Measurements from ENCODE around the gene RASGRP1. TPM values are rescaled to one million over a fixed set of nuclear protein-coding genes. Genes with fewer than 3 reads are reported as not detected.

Gene RASGRP1
- total RNA-seq, 1 donor from 2014 or later = 0.42 TPM

DNA sequence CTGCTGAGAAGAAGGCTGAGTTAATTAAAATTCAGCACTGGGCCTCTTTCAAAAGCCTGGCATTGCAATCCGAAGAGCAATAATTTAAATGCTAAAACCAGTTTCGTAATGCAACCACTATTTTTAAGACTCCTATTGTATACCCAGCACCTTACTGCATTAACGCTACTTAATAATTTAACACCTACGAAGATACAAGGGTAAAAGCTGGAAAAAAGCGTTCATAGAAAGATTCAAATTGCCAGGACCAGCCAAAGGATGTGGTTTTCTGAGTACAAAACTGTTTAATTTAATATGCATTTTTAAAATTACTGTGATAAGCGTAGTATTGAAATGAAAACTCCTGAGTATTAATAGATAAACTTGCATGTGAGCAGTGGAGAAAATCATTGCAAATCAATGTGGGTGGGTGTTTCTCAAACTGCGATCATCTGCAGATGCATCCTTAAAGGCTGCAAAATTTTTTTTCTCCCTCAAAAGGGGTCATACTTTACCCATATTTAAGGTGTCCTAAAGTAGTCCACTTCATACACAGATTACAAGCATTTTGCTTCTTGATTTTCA lies 12.9 kb upstream of the RASGRP1 start:
- no peak for DNase-seq
- ATAC-seq = no peak
- intact Hi-C loops (cut with micrococcal nuclease) = no loop called here

DNA sequence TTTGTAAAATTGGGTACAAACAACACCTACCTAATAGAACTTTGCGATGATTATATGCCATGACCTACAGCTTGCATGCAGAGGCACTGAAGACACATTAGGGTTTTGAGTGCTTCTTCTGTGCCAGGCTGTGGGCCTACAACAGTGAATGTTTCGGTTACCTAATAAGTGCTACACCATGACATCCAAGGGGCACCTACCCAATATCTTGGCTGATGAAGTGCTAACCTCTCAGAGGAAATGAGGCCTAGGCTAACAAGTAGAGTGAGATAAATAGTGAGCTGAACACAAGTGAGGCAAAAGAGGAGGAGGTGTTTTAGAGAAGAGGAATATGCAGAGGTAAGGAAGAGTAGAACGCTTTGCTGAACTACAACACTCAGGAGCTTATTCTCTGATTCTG lies 12.2 kb upstream of the RASGRP1 start:
- ATAC-seq = no peak
- intact Hi-C loops (cut with micrococcal nuclease) = no loop called here

DNA sequence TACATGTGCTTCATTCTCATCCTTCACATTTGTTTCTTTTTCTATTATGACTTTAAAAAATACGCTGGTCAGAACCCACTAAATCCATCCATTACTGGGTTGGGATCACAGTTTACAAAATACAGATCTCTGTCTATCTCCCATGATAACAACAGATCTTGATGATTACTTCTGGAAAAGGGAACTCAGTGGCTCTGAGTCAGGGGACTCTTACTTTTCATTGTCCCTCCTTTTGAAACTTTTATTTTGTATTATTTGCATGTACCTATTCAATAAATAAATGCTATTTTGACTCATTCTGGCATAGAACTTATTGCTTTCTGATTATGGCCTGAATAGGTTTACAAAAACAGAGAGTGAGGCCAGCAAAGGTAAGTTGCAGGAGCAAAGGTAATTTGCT lies 11.6 kb upstream of the RASGRP1 start:
- no peak for ATAC-seq
- DNase-seq = no peak
- intact Hi-C loops (cut with micrococcal nuclease) = no loop called here

More for the DNA sequence above, 12.2 kb upstream of the RASGRP1 start:
- DNase-seq = no peak

DNA sequence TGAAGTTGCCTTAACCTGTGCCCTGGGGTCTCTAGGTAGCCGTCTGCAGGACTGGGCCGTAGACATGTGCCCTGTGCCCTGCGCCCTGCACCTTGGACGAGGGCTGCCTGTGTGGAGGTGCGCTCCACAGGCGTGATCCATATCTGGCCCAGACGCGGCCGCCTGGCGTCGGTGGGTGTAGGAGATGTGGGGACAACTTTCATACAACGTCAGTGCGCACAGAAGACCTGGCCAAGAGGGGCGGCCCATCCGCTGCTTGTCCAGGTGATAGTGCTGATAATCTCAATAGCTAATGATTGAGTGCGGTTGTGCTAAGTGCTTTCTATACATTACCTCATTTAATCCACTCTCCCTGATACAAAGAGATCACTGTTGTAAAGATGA lies 665 bp upstream of the RASGRP1 start:
- DNase-seq (no peak), ATAC-seq (no peak)
- intact Hi-C loops (cut with micrococcal nuclease) = no loop called here

DNA sequence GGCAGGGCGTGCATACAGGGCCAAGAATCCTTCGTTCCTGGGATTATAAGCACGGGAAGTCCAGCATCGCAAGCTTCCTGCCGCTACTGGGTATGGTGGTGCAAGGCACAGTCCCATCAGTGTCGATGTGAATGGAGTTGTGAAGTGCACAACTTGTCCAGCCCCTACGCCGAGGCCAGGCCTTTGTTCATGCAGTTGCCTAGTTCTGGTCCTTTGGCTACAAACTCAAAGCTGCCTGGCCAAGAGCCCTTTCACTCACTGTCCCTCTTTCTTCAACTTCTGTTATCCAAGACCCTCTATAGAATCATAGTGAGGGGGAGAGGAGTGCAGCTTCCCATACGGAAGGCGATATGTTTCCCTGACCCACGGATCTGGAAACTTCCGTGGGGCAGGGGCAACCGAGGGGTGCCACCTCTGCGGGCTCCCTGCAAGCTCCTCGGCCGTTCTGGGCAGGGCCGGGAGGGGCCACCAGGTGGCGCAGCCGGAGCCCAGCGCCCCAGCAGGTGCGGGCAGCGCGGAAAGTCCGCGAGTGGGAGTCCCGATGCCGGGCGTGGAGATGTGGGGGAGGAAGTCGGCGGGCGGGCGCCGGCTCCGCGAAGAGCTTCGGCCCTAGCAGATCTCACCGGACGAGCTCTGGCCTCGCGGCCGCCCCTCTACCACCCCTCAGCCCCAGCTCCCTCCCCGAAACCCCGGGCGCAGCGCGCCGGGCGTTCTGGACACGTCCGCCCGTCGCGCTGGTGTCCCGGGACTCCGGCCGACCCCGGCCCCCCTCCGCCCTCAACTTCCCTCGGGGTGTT lies 693 bp downstream of the RASGRP1 start:
- intact Hi-C loops (cut with micrococcal nuclease) = loop anchor here (5.0 kb wide), 1 partner anchor 118 kb away; no protein-coding TSS in a partner anchor
- ATAC-seq (peak; percentile 95), DNase-seq (peak; percentile 83)

DNA sequence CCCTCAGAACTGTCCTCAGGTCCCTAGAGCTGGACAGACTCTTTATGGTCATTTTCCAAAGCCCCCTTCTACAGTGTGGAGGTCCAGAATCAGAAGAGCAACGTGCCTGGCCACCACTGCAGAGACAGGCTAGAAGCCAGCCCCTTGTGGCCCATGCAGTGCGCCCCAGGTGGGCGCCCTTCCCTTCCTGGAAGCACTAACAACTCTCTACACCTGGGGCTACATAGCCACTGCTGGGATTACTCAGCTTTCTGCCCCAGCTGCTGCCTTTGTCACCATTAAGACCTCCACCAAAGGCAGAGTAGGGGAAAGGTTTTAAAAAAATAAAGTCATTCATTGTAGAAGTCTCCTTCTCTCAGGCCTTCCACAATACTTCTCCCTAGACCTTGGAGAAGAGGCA lies 2.3 kb downstream of the RASGRP1 start:
- DNase-seq (no peak), ATAC-seq (no peak)
- intact Hi-C loops (cut with micrococcal nuclease) = loop anchor here (5.0 kb wide), 1 partner anchor 120 kb away; no protein-coding TSS in a partner anchor

DNA sequence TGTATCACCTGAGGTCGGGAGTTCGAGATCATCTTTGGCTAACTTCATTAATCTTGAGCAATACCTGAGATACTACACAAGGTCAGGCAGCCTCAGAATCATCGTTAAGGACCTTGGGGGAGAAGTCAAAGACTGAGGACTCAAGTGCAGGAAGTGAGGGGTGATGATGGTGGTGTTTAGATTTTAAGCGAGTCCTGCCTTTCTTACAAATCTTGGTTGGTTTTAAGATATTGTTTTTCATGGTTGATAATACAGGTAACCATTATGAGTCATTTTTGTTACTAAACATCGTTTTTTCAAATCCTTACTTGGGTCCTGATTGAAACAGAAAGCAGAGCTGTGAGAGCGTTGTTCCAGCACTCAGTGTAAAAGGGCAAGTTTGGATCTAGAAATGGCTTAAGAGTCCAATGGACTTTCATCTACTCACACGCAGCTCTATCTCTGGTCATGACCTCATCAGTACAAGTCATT lies 4.1 kb downstream of the RASGRP1 start:
- ATAC-seq (no peak), DNase-seq (no peak)
- intact Hi-C loops (cut with micrococcal nuclease) = loop anchor here (5.0 kb wide), 1 partner anchor 122 kb away; no protein-coding TSS in a partner anchor

DNA sequence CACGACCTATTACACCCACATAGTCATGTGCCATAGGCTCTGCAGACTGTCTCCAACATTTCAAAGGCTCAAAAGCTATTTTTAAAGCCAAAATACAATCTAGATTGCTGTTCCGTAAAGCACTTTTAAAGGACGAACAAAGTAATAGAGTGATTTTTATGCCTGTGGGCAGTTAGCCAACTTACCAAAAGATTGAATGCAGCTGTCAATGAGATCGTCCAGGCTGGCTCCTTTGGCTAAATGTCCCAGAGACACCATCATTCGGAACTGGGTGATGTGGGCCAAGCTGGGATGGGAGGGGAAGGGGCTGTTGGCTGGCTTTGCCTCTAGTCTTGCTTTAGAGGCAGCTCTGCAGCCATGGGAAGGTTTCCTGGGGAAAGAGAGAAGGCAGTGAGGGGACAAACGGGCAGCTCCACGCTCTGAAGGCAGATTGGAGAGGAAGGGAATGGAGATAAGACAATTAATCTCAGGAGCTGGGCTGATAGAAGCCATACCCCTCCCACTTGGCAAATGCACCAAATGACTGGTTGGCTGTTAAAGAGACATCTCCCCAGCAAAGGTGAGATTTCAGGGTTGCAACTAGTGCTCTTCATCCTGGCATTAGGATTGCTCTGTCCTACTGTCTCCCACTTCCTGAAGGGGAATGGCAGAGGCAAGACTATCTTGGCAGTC lies 4.8 kb downstream of the RASGRP1 start:
- intact Hi-C loops (cut with micrococcal nuclease) = loop anchor here (5.0 kb wide), 1 partner anchor 123 kb away; no protein-coding TSS in a partner anchor
- DNase-seq (no peak), ATAC-seq (no peak)

DNA sequence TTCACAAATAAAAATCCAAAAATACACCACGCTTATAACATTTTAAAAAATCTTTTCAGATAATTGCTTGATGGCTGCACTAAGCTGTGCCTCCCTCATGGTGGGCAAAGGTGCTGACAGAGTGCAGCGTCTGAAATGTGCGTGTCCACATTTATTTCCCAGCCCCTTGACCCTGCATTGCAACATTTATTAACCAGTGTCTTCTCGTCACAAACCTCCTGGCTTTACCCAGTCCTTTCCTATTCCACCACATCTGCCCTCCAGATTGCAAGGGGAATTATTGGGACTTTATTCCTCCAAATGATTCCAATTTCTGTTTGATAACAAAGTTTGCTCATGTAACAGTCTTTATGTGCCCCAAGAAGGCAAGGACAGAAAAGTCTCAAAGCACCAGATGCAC lies 5.5 kb downstream of the RASGRP1 start:
- intact Hi-C loops (cut with micrococcal nuclease) = no loop called here
- DNase-seq = no peak
- no peak for ATAC-seq

DNA sequence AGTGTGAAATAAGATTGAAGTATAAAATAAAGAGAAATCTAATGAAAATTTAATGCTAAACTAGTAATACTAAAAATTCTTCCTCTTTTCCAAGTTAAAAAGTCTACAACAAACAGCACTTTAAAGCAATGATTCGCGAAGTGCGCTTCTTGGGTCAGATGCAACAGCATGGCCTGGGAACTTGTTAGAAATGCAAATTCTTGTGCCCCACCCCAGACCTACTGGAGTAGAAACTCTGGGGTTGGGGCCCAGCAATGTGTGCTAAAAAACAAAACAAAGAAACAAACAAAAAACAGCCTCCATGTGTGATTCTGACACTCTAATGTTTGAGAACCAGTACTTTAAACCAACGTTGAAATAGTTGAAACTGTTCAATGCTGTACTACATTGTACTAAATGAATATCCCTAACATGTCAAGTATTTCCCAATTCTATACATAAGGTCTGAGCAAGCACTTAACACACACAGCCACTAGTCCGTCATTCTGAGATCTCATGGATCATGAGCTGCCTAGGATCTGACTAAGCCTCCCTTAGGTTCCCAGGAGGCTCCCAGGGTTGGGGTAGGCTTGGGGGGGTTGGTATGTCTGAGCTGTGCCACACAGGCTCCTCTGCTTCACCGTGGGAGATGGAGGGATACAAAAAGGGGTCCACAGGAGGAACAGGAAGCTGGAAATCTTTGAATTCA lies 6.1 kb downstream of the RASGRP1 start:
- no peak for DNase-seq
- intact Hi-C loops (cut with micrococcal nuclease) = no loop called here
- ATAC-seq = no peak

DNA sequence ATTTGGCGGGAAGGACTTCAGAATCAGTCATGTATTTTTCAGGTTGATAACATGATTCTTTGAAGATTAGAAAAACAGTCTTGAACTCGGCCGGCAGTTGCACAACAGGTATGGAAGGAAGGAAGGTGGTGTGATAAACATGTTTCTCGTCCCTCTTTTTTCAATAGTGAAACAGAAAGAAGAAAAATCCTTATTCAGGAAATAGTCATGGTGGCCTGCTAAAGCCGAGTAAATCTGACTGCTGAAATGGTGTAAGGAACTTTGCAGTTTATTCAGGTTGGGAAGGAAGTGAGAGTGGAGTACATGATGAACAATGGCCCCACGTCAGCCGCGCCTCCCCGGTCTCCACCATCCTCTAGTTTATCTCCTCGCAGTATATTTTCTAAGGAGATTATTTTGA lies 6.7 kb downstream of the RASGRP1 start:
- ATAC-seq (no peak), DNase-seq (no peak)
- intact Hi-C loops (cut with micrococcal nuclease) = no loop called here

DNA sequence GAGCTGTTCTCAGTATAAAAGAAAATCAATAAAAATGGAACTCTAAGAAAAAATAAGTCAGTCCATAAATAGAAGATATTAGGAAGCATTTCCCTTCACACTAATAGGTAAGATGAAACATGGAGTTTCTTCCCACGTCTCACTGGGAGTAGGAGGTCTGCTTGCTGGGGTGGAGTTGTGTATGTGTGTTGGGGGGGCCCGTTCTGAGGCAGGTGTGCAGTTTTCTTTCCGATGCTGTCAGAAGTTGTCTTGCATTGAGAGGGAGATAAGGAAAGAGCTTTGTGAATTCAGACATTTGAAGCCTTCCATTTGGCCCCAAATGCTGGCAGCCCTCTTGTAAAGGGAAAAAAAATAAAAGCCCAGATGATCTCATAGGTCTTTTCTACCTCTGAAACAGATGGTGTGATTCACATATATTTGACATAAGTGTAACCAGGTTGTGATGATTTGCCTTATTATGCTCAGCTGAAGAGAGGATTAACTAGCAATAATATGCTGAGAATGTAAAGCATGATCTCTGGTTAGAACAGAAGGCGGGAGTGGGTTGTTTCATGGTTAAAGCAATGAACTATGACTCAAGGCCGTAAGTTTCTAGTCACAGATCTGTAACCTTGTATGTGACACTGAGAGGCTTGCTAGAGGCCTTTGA lies 8.8 kb downstream of the RASGRP1 start:
- ATAC-seq = no peak
- intact Hi-C loops (cut with micrococcal nuclease) = no loop called here
- no peak for DNase-seq

DNA sequence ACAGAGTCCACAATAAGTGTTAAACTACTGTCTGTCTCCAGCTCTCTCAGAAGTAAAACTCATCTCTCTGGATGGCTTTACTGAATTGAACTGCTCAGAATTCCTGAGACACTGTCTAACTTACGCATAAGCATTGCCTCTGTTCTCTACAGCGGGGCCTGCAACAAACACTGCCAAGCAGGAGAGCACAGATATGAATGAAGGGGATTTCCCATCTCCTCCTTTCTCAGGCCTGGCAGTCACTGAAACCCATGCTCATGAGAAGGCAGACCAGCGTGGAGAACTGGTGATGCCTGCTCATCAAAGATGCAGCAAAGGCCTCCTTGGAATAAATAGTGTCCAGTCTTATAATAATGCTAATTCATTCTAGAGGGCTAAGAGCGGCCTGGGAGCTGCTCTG lies 10.3 kb downstream of the RASGRP1 start:
- intact Hi-C loops (cut with micrococcal nuclease) = no loop called here
- ATAC-seq = no peak
- DNase-seq = no peak

DNA sequence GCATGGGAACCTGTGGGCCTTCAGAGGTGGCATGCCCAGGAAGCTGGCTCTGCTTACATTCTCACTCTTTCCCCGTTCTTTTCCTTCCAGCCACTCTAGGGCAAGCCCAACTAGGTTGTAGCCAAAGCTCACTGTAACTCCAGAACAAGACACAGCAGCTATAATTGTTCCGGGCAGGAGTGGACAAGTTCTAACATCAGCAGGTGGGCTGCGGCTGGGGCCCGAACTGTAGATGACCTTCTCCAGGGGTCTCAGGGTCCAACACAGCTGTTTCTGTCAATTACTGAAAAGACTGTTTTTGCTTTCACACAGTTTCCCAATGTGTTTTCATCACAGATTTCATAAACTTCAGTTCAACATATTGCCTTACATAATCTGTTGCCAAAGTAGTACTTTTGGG lies 11.5 kb downstream of the RASGRP1 start:
- ATAC-seq = no peak
- intact Hi-C loops (cut with micrococcal nuclease) = no loop called here
- no peak for DNase-seq

DNA sequence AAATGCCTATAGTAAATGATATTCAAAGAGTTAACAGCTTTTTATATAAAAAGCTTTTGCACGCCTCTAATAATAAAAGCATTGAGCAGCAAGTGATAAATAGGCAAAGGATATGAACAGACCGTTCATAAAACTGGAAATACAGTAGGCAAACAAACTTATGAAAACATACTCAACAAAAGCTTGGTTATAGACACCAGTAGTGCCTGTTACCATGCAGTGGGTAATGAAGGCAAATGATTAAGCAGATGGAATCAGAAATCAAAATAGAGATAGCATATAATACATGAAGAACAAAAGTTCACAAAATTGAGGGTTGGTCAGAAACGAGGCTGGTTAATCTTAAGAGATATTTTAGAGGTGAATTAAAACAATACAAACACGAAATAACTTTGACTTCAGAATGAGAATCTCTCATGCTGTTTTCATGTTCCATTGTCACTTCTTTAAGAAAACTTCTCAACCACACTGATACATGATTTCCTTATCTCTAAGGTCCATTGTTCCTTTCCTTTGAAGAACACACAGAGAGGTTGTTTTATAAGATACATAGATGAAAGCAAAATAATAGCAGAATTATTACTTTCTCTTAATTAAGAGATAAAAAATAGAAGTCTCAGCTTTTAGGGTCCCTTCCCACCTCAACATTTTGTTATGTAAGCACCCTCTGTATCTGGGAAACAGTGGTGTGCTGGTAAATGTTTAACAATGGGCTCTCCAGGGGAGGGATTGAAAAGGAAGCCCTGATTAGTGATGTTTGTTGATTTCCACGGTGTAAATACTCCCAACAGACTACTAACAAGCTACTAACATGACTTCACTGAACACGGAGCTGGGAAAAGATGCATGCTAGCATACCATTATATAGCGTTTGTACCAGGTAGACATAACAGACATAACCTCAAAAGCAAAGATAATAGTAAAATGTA lies 12.6 kb downstream of the RASGRP1 start:
- DNase-seq = no peak
- intact Hi-C loops (cut with micrococcal nuclease) = no loop called here
- ATAC-seq = no peak

DNA sequence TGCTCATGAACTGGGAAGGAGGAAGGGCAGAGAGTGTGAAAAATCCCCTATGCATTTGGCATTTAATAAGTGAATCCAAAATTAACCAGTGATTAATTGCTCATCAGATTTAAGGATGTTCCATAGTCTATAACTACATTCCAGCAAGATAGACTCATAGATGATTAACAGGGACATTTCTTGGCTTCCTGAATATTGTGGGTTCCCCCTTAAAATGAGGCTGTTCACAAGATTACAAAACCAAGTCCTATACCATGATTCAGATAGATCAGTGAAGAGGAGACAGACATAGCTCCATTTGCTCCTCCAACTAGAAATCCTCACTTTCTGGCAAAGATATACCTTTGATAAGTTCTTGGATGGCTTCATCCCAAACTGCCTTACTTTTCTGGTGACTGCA lies 15.4 kb downstream of the RASGRP1 start:
- no peak for ATAC-seq
- intact Hi-C loops (cut with micrococcal nuclease) = no loop called here

DNA sequence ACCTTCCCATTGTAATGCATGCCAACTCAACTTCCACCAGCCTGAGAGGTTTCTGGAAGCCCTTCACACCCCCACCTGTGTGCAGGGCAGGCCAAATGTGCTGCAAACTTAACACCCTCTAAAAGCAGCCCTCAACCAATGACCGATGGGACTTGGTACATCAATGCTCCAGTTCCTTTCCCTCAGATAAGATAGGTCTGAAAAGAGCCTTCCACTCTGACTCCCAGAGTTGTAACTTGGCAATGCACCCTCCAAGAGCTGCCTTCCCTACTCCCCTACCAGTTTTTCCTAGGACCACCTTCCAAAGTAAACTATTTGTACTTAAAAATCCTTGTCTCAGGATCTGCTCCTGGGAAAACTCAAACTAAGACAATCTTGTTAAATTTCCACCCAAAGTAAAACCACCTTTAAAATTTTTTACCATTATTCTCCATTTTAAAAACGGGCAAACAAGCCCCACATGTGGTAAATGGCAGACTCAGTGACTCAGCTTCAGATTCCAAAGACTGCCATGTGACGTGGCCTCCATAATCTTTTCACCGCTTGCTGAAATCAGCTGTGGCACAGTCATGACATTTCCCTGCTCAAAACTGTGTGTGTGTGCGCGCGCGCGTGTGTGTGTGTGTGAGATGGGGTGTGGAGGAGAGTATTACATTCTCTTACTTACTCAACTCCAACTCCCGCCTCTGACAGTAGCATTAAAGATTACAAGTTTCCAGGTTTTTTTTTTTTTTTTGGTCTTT lies 17.2 kb downstream of the RASGRP1 start:
- intact Hi-C loops (cut with micrococcal nuclease) = no loop called here
- no peak for ATAC-seq
- DNase-seq = no peak

More for the DNA sequence above, 15.4 kb downstream of the RASGRP1 start:
- DNase-seq = no peak
